ENCODE data around the gene UCN. TPM values are rescaled to one million over a fixed set of nuclear protein-coding genes. Genes with fewer than 3 reads are reported as not detected.

UCN gene
- total RNA-seq, 4 donors from 2014 or later: 2.3 to 5.2 TPM; not detected in 2

- H3K27me3 ChIP-seq: no peaks in the 10 kb centered on the region
- no peak overlapping the region for H3K4me3 ChIP-seq
- no peaks in the 10 kb centered on the region for H3K36me3 ChIP-seq
- TF ChIP-seq CTCF (IDR thresholded peaks at IDR 0.05) (no peak), POLR2A (IDR thresholded peaks at IDR 0.05) (no peak)
- no peak overlapping the region for H3K27ac ChIP-seq
- H3K4me1 ChIP-seq: peaks cover 0 to 7% (median 3%) of the 10 kb centered on the region in 4 donors
- DNase-seq: no peak
- no peaks in the 10 kb centered on the region for H3K9me3 ChIP-seq
Measured at GRCh38 chr2:27316655-27317412, 8.6 kb upstream of the UCN start.

GRCh38 chr2:27315122-27315521 is 6.9 kb upstream of the UCN start:
- Histone ChIP-seq H3K4me1 (no peaks in the 10 kb centered on the region), H3K36me3 (no peaks in the 10 kb centered on the region), H3K9me3 (no peaks in the 10 kb centered on the region), H3K4me3 (no peak overlapping the region), H3K27me3 (no peaks in the 10 kb centered on the region), H3K27ac (no peak overlapping the region)
- TF ChIP-seq POLR2A (IDR thresholded peaks at IDR 0.05): no peak
- TF ChIP-seq CTCF (IDR thresholded peaks at IDR 0.05): no peak
- no peak for DNase-seq

- no peak overlapping the region for H3K27ac ChIP-seq
- H3K4me1 ChIP-seq: no peaks in the 10 kb centered on the region
- H3K27me3 ChIP-seq: no peaks in the 10 kb centered on the region
- peaks cover 0 to 2% (median 0%) of the 10 kb centered on the region in 3 donors for H3K36me3 ChIP-seq
- no peak overlapping the region for H3K4me3 ChIP-seq
- TF ChIP-seq POLR2A (IDR thresholded peaks at IDR 0.05) (no peak), CTCF (IDR thresholded peaks at IDR 0.05) (no peak)
- no peaks in the 10 kb centered on the region for H3K9me3 ChIP-seq
- DNase-seq: no peak
Measured at GRCh38 chr2:27314709-27315108, 6.5 kb upstream of the UCN start.

- H3K9me3 ChIP-seq: no peaks in the 10 kb centered on the region
- H3K27ac ChIP-seq: no peak overlapping the region
- no peaks in the 10 kb centered on the region for H3K27me3 ChIP-seq
- TF ChIP-seq CTCF (IDR thresholded peaks at IDR 0.05) (no peak), POLR2A (IDR thresholded peaks at IDR 0.05) (no peak)
- no peak overlapping the region for H3K4me3 ChIP-seq
- no peak for DNase-seq
- no peaks in the 10 kb centered on the region for H3K4me1 ChIP-seq
- H3K36me3 ChIP-seq: peaks cover 0 to 7% (median 0%) of the 10 kb centered on the region in 3 donors
Measured at GRCh38 chr2:27313882-27314645, 5.8 kb upstream of the UCN start.

GRCh38 chr2:27312152-27312551 is 3.9 kb upstream of the UCN start:
- Histone ChIP-seq H3K9me3 (no peaks in the 10 kb centered on the region), H3K4me3 (no peak overlapping the region), H3K27me3 (peaks cover 0 to 17% of the 10 kb centered on the region in 2 donors), H3K4me1 (peaks cover 0 to 14% (median 2%) of the 10 kb centered on the region in 4 donors), H3K27ac (no peak overlapping the region), H3K36me3 (peaks cover 0 to 7% (median 0%) of the 10 kb centered on the region in 3 donors)
- TF ChIP-seq POLR2A (IDR thresholded peaks at IDR 0.05) (no peak), CTCF (IDR thresholded peaks at IDR 0.05) (no peak)
- DNase-seq: no peak
